GM12801 (cell line): ENCODE data around the gene SLFN12L.

Experiments
- TF ChIP-seq, protein P1 (sequence below): IDR thresholded peaks from one replicate; pipeline ENCODE4 v1.5.1; 2011; ENCODE audit warnings: control low read depth; ENCODE audit not compliant: insufficient read length; ENCODE audit errors: extremely low read depth

SLFN12L gene

GRCh38 chr17:35521150-35521549 lies 16.3 kb downstream of the SLFN12L start:
- TF ChIP-seq, protein P1, sequence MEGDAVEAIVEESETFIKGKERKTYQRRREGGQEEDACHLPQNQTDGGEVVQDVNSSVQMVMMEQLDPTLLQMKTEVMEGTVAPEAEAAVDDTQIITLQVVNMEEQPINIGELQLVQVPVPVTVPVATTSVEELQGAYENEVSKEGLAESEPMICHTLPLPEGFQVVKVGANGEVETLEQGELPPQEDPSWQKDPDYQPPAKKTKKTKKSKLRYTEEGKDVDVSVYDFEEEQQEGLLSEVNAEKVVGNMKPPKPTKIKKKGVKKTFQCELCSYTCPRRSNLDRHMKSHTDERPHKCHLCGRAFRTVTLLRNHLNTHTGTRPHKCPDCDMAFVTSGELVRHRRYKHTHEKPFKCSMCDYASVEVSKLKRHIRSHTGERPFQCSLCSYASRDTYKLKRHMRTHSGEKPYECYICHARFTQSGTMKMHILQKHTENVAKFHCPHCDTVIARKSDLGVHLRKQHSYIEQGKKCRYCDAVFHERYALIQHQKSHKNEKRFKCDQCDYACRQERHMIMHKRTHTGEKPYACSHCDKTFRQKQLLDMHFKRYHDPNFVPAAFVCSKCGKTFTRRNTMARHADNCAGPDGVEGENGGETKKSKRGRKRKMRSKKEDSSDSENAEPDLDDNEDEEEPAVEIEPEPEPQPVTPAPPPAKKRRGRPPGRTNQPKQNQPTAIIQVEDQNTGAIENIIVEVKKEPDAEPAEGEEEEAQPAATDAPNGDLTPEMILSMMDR = no peak

DNA sequence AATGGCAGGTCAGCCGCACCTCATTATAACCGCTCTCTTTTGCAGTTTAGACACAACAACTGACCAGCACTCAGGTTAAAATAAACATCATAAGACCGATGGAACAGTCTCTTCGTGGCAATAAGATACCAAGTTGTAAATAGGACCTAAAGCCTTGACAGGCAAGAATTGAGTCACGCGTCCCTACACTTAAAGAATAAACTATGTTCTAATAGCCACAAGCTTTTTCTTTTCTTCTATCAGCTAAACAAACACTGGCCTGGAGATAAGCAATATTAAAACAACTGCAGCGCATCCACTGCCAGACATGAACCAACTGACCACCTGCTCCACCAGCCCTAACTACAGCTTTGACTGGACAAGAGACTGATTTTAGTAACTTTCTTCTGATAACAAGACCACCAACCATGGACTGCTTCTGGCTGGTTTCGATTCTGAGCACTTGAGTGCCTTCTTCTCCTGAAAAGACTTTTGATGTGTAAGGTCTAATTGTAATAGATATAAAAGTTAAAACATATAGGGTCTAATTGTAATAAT lies 17.5 kb downstream of the SLFN12L start:
- TF ChIP-seq, protein P1 = no peak

DNA sequence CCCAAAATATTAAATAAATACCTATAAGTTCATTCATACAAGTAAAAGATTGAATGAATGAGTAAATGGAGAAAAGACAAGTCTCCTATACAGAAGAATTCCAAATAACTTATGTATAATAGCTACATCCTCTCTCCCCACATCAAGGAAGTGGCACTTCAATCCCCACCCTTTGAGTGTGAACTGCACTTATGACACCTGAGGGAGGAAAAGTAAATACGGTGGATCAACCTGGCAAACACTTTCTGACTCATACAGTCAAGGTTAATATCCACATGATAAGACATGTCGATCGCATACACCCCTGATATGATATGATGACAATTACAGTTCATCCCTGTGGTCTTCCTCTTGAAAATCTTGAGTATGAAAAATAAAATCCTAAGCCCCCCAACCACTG lies 18.0 kb downstream of the SLFN12L start:
- TF ChIP-seq, protein P1 = no peak

GRCh38 chr17:35515027-35515426 lies 22.5 kb downstream of the SLFN12L start:
- TF ChIP-seq, protein P1 = no peak

DNA sequence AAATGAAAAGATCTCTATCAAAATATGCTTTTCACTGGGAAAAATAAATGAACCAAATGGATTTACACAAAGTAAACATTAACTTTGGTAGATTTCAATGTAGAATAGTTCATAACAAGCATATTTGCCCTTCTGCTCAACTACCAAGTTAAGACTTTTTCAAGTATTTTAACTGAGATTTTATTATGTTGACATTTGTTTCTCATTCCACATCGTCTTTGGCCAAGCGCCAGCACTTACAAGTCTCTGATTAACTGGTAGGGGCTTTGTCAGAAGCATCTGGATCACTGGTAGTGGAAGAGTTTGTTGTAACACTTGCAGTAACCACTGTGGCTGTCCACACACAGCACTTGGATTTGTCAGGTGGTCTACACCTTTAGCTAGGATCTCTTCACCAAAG lies 22.9 kb downstream of the SLFN12L start:
- TF ChIP-seq, protein P1 = no peak

DNA sequence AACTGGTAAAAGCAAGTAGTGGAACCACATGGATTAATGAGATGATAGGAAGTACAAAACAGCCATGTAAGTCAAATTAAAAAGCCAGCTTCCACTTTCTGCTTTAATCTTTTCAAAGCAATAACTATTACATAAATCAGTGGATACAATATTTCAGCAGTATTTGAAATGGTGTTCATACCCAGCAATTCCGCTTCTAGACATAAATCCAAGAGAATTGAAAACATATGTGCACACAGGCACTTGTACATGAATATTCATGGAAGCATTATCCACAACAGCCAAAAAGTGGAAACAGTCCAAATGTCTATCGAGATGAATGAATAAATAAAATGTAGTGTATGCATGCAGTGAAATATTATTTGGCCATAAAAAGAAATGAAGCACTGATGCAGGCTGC lies 27.4 kb downstream of the SLFN12L start:
- TF ChIP-seq, protein P1 = no peak

DNA sequence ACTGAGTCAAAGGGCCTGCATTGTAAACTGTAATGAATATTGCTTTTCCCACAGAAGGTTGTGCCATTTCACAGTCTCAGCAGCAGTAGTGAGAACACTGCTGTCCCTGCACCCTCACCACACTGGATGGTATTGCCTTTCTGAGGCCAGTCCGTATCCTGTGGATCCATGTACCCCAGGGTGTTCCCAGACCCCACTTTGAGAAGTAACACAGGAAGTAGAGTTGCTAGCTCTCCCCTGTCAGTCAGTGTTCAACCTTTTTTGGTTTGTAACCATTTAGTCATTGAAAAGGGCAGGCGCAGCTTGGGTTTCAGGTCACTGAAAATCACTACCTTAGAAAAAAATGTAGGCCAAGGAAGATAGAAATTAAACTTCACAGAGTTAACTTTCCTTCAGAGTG lies 37.9 kb downstream of the SLFN12L start:
- TF ChIP-seq, protein P1 = no peak
